ENCODE results near the gene MYBPC2.
"Not testable (repeated sequence)": the region's sequence is repeated elsewhere in the genome, so short reads cannot be mapped to it uniquely, and the experiment has no call there.

The MYBPC2 gene

GRCh38 chr19:50428772-50429463 is 3.8 kb upstream of the MYBPC2 start:
- DNase-seq, result no peak

GRCh38 chr19:50430888-50431342 is 1.8 kb upstream of the MYBPC2 start:
- DNase-seq, result no peak

DNA sequence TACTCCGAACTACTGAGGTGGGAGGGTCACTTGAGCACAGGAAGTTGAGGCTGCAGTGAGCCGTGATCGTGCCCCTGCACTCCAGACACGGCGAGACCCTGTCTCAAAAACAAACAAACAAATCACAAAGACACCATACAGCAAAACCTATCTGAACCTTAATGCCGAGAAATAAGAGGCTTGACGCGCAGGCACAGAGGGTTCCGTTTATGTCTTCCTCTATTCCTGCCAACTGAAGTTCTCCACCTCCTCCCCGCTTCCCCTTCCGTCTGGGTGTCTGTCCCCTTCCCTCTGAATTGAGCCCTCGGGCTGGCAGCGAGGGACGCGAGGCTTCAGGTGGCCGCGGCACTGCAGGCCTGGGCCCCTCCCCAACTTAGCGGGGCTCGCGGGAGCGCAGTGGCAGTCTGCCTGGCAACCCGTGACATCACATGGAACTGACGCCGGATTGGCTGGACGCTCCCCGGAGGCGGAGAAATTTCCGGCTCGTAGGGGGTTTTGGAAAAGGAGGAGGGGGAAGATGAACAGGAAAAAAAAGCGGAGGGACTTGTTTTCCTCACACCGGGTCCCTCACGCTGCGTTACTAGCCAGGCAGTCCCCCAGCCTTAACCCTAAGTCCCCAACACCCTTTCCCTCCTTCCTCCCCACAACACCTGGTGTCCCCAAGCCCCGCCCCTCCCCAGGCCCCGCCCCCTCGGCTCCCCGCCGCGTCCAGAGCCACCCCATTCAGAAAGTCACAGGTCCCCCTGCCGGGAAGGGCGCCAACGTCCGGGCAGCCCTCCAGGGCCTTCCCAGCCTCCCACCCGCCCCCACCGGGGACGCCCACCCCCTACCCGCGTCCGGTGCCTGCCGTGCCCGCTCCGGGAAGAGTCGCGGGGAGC is 1.1 kb upstream of the MYBPC2 start:
- DNase-seq, result peak; percentile 56

DNA sequence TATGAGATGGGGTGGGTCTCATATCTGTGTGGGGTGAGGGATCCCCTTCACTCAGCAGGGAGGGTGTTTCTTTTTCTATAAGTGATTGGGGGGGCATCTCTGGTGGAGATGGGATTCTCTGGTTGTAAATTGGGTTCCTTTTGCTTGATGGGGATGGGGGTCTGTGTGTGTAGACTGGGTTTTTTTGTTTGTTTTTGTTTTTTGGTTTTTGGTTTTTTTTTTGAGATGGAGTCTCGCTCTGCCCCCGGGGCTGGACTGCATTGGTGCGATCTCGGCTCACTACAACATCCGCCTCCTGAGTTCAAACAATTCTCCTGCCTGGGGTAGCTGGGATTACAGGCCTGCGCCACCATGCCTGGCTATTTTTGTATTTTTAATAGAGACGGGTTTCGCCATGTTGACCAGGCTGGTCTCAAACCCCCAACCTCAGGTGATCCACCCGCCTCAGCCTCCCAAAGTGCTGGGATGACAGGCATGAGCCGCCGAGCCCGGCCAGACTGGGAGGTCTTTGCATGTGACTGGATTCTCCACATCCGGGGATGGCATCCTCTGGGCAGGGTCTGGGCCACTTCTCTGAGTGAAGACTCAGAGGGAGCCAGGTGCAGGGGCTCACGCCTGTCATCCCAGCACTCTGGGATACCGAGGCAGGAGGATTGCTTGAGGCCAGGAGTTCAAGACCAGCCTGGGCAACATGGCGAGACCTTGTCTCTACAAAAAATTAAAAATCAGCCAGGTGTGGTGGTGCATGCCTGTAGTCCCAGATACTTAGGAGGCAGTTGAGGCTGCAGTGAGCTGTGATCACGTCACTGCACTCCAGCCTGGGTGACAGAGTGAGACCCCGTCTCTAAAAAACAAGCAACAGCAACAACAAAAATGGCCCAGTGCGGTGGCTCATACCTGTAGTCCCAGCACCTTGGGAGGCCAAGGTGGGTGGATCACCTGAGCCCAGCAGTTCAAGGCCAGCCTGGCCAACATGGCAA is 799 bp downstream of the MYBPC2 start:
- no peak for DNase-seq

DNA sequence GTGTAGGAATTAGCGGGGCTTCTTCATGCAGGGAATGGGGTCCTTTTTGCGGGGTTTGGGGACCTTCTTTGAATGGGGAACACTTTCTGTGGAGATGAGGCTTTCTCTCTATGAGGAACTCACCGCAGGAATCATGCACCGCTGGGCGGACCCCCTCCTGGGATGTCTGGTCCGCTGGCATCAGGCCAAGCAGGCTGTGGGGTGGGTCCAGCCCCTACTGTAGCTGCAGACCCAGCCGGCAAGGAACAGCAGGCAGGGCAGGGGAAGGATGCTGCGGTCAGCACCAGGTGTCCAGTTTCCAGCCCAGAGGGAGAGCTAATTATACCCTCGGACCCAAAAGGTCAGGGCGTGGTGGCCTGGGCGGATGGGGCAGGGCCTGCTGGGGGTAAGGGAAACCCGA is 1.8 kb downstream of the MYBPC2 start:
- no peak for DNase-seq

- DNase-seq, result no peak
Measured at GRCh38 chr19:50435221-50435620, 2.5 kb downstream of the MYBPC2 start.

- no peak for DNase-seq
Measured at GRCh38 chr19:50435627-50436026, 2.9 kb downstream of the MYBPC2 start.

- DNase-seq, result no peak
Measured at GRCh38 chr19:50437862-50438449, 5.3 kb downstream of the MYBPC2 start.

DNA sequence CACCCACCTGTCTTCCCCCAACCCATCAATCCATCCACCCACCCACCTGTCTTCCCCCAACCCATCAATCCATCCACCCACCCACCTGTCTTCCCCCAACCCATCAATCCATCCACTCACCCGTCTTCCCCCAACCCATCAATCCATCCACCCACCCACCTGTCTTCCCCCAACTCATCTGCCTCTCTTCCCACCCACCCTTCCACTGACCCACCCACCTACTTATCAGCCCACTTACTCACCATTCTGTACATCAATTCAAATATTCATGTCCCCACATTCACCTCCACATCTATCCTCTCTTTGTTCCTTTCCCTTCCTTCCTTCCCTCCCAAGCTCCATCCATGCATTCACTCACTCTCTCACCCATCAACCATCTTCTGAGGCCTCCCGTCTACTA is 6.4 kb downstream of the MYBPC2 start:
- not testable (repeated sequence) for DNase-seq

DNA sequence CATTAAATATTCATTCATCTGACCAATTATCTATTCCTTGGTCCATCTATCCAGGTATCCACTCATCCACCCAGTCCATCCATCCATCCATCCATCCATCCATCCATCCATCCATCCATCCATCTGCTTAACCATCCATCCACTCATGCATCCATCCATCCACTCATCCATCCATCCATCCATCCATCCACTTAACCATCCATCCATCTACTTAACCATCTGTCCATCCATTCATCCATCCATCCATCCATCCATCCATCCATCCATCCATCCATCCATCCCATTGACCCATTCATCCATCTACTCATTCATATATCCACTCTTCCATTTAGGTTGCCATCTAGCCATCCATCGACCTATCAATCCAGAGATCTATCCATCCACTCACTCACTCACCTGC is 11.4 kb downstream of the MYBPC2 start:
- no peak for DNase-seq

GRCh38 chr19:50447053-50447452 is 14.4 kb downstream of the MYBPC2 start:
- DNase-seq, result no peak

DNA sequence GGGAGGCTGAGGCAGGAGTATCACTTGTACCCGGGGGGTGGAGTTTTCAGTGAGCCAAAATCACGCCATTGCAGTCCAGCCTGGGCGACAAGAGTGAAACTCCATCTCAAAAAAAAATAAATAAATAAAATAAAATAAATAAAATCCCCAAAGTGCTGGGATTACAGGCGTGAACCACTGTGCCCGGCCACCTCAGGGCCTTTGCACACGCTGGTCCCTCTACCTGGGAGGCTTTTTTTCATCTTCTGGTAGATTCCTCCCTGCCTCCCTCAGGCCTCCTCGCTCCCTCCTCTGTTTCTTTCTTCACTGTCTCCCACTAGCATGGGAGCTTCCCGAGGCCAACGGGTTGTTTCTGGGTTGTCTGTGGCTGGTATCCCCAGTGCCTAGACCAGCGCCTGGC is 15.1 kb downstream of the MYBPC2 start:
- no peak for DNase-seq

DNA sequence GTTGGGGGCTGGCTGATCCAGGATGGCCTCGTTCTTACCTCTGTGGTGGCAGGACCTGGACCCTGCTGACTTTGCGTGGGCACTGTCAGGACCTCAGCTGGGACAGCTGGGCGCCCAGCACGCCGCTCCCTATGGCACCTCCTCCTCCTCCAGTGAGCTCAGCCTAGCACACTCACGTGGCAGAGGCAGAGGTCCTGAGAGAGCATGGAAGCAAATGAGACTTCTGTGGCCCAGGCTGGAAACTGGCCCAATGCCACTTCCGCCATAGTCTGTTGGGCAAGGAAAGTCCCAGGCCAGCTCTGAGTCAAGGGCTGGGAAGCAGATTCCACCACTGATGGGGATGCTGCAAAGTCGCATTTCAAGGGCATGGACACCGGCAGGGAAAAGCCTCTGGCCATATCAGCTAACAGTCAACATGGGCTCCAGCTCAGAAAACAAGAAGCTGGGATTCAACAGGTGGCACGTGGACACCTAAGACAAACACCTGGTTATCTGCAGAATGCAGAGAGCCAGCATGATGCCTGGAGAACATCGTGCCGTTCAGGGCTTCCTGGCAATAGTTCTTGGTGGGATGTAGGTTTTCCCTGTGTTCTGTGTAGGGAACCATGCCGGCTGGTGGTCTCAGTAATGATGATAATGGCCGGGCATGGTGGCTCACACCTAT is 16.7 kb downstream of the MYBPC2 start:
- DNase-seq, result no peak

DNA sequence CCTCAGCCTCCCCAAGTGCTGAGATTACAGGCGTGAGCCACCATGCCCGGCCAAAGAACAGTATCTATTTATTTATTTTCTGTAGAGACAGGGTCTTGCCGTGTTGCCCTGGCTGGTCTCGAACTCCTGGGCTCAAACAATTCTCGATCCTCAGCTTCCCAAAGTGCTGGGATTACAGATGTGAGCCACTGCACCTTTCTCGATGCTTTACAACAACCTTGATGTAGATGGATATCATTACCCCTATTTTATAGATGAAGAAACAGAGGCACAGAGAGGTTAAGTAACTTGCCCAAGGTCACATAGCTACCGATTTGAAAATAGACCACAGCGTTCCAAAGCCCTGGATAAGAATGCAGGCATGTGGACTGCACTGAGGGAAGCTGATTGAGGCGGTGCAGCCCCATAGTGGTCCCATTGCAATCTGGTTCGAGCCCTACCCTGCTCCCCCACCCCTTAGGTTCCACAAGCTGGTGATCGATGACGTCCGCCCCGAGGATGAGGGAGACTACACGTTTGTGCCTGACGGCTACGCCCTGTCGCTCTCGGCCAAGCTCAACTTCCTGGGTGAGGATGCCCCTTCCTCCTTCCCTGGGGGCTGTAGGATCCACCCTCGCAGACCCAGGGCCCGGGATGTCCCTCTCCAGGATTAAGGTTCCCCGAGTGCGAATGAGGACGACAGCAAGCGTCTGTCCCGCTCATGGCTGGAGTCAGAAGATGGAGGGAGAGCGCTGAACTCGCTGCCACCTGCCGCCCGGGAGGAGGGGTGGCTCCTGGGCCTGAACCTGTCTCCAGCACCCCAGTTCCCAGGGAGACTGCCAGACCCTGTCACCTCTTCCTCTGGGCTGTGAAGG is 17.9 kb downstream of the MYBPC2 start:
- DNase-seq, result no peak

- no peak for DNase-seq
Measured at GRCh38 chr19:50451223-50451534, 18.5 kb downstream of the MYBPC2 start.

DNA sequence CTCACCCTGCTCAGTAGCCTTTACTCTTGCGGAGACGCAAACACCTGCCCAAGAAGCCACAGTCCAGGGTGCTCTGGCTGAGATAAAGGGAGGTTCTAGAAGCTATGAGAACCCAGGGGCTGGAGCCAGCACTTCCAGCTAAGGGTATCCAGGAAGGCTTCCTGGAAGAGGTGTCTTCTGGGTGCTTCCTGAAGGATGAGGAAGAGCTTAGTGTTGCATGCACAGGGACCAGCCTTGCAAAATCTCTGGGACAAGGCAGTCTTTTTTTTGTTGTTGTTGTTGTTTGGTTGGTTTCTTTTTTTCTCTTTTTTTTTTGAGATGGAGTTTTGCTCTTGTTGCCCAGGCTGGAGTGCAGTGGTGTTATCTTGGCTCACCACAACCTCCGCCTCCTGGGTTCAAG is 20.6 kb downstream of the MYBPC2 start:
- DNase-seq, result no peak

GRCh38 chr19:50455992-50456391 is 23.3 kb downstream of the MYBPC2 start:
- DNase-seq, result no peak

- no peak for DNase-seq
Measured at GRCh38 chr19:50457300-50457699, 24.6 kb downstream of the MYBPC2 start.

GRCh38 chr19:50458396-50459066 is 25.8 kb downstream of the MYBPC2 start:
- DNase-seq, result no peak

DNA sequence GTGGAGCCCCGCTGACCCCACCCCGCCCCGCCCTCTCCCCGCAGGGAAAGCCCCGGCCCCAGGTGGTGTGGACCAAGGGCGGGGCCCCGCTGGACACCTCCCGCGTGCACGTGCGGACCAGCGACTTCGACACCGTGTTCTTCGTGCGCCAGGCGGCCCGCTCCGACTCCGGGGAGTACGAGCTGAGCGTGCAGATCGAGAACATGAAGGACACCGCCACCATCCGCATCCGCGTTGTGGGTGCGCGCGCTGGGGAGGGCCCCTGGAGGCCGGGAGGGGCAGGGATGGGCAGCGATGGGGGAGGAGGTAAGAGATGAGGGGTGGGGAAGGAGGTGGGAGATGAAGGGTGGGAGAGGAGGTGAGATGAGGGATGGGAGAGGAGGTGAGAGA is 26.4 kb downstream of the MYBPC2 start:
- DNase-seq, result no peak

DNA sequence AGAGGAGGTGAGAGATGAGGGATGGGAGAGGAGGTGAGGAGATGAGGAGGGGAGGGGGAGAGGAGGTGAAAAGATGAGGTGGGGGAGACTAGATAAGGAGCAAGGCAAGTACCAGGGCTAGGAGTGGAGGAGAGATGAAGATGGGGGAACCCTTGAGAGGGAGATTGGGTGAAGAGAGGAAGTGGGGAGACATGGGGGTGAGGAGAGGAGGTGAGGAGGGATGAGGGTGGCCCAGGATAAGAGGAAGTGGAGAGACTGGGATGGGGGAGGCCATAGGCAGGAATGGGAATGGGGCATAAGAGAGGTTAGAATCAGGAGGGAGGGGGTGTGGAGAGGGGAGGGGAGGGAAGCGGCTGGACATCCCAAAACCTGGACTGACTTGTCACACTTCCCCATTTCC is 26.9 kb downstream of the MYBPC2 start:
- DNase-seq, result no peak
